HCT116 (cell line): ENCODE data around the gene MT3.

Experiments
- CTCF ChIP-seq, 3 experiments: fragments of 200-600 bp in 1 of 3; sonication (generic) in 1 of 3; IDR thresholded peaks in 2 of 3; conservative IDR thresholded peaks in 1 of 3; 2 replicates each; pipeline ENCODE4 v1.5.1; 2012 to 2017; ENCODE audit warnings: low read depth in 2 of 3, low read length in 2 of 3, antibody characterized with exemption in 1 of 3, borderline replicate concordance in 1 of 3, control low read depth in 1 of 3, mild to moderate bottlenecking in 1 of 3, mixed read lengths in 1 of 3, mixed run types in 1 of 3, moderate library complexity in 1 of 3; ENCODE audit not compliant: insufficient read depth in 1 of 3
- POLR2AphosphoS5 ChIP-seq: IDR thresholded peaks from 2 replicates; pipeline ENCODE4 v1.6.1; 2011; ENCODE audit warnings: mild to moderate bottlenecking, low read depth, low read length, moderate library complexity
- RAD21 ChIP-seq: IDR thresholded peaks from 2 replicates; pipeline ENCODE4 v1.6.1; 2012; ENCODE audit warnings: low read depth, mild to moderate bottlenecking
- ZNF274 ChIP-seq: fragments of 200-500 bp; sonication (Bioruptor generic); IDR thresholded peaks from 2 replicates; pipeline ENCODE4 v1.6.1; 2014; ENCODE audit warnings: mild to moderate bottlenecking, low read depth, low read length, inconsistent platforms
- TF ChIP-seq, protein P1 (sequence below): IDR thresholded peaks from 2 replicates; pipeline ENCODE4 v1.6.1; 2012; ENCODE audit warnings: low read depth

GRCh38 chr16:56588781-56589140 lies 567 bp upstream of the MT3 start:
- TF ChIP-seq CTCF (IDR thresholded peaks at IDR 0.05 in 2 of 3, conservative IDR thresholded peaks at IDR 0.05 in 1 of 3; ENCODE audit: borderline replicate concordance in 1 of 3, insufficient read depth in 1 of 3, low read depth in 2 of 3, low read length in 2 of 3) (no peak), ZNF274 (no peak), POLR2AphosphoS5 (no peak), RAD21 (no peak)
- TF ChIP-seq, protein P1, sequence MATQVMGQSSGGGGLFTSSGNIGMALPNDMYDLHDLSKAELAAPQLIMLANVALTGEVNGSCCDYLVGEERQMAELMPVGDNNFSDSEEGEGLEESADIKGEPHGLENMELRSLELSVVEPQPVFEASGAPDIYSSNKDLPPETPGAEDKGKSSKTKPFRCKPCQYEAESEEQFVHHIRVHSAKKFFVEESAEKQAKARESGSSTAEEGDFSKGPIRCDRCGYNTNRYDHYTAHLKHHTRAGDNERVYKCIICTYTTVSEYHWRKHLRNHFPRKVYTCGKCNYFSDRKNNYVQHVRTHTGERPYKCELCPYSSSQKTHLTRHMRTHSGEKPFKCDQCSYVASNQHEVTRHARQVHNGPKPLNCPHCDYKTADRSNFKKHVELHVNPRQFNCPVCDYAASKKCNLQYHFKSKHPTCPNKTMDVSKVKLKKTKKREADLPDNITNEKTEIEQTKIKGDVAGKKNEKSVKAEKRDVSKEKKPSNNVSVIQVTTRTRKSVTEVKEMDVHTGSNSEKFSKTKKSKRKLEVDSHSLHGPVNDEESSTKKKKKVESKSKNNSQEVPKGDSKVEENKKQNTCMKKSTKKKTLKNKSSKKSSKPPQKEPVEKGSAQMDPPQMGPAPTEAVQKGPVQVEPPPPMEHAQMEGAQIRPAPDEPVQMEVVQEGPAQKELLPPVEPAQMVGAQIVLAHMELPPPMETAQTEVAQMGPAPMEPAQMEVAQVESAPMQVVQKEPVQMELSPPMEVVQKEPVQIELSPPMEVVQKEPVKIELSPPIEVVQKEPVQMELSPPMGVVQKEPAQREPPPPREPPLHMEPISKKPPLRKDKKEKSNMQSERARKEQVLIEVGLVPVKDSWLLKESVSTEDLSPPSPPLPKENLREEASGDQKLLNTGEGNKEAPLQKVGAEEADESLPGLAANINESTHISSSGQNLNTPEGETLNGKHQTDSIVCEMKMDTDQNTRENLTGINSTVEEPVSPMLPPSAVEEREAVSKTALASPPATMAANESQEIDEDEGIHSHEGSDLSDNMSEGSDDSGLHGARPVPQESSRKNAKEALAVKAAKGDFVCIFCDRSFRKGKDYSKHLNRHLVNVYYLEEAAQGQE = no peak
